KG1 (cell line): ENCODE data around the gene NEDD9.

Source experiments
- DNase-seq: peaks from one replicate; lab custom pipeline; 2025; lab: John Stamatoyannopoulos, UW

NEDD9 gene

DNA sequence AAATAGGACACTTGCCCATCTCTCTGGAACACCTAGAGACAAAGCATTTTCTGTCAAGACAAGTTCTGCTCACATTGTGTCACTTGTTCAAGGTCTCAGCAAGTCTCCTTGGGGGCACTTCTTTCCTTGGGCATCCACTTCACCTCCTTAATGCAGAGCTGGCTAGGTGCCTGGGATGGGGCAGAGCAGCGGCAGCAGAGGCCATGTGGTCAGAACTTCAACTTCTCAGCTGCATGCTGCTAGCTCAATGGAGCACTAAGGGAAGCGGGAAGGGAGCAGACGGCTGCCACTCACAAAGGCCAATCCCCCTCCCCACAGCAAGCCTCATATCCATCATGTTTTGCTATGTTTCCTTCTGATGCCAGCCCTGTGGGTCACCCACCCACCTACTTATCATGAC is 31.5 kb downstream of the NEDD9 start:
- DNase-seq = no peak

DNA sequence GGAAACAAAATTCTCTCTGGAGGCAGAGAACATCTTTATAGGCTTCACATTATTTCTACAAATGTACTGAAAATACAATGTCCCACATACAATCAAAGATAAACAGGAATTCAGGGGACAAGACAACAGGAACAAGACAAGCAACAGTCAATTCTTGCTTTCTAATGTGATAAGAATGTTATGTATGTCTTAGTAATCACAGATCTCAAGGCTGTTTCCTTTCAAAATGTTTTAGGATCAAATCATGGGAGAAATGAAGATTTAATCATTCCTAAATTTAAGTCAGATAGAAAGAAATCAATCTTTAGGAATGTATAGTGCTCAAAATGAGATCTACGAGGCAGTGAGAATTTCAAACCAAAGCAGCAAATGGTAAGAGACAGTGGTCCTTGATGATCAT is 32.1 kb downstream of the NEDD9 start:
- no peak for DNase-seq

- no peak for DNase-seq
Measured at GRCh38 chr6:11198663-11199603, 33.5 kb downstream of the NEDD9 start.

GRCh38 chr6:11197850-11198249 is 34.6 kb downstream of the NEDD9 start:
- DNase-seq = no peak

DNA sequence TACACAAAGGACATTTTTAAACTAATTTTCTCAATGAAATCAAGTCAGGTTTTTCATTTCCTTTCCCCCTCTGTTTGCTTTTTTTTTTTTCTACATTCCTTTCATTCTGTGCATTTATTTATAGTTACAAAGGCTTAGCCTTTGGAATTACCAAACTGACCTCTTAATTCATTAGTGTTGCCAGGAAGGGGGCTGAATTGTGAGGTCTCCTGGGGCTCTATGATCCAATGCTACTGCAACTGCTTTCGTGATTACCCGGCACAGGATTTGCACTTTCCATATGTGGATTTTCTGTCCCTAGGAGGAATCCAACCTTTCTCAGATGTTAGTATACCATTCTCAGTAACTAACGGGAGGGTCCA is 35.3 kb downstream of the NEDD9 start:
- DNase-seq = no peak

GRCh38 chr6:11196511-11197174 is 35.8 kb downstream of the NEDD9 start:
- no peak for DNase-seq

DNA sequence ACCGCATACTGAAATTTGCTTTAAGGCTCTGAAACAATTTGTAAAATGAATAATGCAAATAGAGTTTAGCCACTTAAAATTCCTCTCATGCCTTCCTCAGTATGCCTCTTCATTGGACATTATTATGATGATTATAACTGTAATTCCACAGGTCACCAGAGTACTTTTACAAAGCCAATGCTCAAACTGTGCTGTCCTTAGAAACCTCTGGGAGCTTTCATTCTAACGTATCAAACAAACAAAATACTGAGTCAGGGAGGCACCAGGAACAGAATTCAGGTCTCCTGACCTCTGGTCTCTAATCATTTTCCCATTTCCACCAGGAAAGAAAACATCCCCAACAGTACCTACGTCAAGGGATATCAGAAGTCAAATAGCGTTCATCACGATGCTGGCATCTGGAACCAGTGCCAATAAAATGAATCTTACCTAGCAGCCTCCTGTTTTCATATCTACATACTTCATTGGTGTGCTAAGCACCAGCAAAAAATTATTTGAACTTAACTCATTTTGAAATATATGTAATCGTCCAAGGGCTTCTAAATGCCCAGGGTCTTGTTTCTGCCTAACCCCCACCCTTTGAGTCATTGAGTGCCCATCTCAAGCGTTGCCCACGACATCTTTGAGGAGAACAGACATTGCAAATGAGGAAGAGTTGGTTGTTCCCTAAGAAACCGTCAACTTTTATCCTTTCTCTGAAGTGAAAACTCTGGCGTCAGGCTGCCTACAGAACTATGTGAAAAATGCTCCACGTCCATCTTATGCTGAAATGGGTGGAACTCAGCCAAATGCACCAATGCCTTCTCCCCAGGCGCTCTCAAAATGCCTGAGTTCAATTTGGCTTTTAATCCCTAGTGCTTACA is 37.9 kb downstream of the NEDD9 start:
- DNase-seq = no peak

- no peak for DNase-seq
Measured at GRCh38 chr6:11193434-11193833, 39.0 kb downstream of the NEDD9 start.

DNA sequence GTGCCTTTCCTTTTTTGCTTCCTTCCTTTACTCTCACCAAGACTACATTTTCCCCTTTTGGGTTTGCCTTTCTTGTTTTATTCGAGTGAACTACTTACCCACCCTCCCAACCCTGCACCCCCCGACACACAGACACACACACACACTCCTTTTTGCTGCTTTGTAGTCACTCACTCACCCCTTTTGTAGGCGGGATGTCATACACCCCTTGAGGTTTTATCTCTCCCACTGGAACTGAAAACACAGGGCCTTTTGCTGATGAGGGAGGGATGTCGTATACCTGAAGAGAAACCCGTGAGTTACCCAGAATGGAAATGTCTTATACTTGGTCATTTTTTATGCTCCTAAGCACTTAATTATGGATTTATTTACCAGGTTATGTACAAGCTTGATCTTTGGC is 40.3 kb downstream of the NEDD9 start:
- no peak for DNase-seq

DNA sequence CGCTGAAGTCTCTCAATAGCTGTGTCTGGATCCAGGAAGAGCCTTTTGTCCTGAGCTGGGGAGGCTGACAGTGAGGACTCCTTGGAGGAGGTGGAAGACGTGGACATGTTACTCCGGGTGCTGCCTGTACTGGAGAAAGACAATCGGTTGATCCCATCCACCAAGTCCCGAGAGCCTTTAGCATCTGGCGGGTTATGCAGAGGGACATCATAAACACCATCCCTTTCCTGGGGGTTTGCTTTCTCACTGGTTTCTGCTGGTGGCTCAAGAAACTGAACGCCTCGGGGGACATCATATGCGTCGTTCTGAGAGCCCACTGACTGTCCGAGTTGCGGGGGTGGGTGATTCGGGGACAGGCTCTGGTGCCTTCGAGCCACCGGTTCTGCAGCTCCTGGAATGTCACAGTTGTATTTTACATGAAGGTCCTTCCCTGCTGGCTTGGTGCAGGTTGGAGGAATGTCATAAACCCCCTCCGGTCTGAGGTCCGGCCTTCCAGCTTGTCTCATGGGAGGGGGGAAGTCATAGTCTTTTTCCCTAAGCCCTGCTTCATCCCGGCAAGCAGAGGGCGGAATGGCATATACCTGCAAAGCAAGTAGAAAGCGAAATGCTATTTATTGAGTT is 41.7 kb downstream of the NEDD9 start:
- no peak for DNase-seq

DNA sequence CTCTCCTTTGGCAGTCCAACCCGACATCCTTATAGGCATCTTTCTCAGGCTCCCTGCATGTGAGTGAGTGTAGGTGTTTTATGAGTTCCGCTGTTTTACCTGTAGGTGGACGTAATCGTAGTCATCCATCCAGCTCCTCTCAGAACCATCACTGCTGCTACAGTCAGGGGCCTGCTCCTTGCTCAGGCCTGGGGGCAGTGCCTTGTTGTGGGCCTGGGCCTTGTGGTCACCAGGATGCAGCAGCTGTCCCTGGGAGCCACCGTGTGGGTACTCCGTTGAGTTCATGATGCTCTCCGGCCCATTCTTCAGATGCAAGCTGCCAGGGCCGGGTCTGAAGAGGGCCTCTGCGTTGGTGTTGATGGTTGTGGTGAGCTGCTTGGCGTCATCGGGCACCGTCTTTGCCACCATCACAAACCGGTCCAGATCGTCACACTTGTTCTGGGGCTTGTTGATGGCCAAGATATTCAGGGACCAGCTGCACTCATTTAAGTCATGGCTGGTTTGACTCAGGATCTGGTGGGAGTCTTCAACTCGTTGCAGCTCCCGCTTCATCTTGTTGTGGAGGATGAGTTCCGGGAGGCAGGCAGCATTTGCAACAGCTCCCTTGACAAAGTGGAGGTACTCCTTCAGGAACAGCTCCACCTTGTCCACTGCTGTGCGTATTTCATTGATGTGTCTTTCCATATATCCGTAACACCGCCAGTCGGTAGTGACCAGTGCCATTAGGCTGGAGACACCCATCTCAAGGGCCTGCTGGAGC is 42.4 kb downstream of the NEDD9 start:
- no peak for DNase-seq

DNA sequence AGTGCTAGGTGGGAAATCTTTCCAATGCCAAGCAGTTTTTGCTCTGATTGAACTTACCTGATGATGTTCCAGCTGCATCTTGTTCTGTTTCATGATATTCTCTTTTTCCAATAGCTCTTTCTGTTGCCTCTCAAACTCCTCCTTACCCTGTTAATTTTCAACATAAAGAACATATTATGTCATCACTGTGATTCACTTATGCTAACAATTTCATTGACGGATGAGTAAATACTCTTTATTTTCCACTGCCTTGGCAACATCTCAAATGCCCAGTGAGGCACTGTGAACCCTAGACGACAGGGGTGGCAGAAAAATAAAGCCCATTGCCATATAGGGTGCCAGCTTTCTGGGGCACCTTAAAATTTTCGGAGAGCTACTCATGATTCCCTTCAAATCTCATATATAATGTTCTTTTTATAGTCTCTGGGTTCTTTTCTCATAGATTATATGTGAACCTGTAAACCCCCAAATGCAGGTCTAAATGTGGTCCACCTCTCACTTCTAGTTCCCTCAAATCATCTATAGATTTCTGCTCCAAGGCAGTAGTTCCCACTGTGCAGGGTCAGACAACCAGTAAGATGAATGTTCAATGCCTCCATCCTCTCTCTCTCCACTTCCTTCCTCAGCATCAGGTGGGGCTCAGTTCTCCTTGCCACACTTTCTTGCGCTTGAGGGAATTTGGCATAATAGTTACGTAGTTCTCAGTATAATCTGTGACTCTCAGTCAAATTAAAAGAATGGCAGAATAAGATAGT is 44.1 kb downstream of the NEDD9 start:
- DNase-seq = no peak

- DNase-seq = no peak
Measured at GRCh38 chr6:11187301-11187700, 45.2 kb downstream of the NEDD9 start.

- no peak for DNase-seq
Measured at GRCh38 chr6:11185204-11185842, 47.1 kb downstream of the NEDD9 start.

GRCh38 chr6:11183761-11184362 is 48.6 kb downstream of the NEDD9 start:
- no peak for DNase-seq

GRCh38 chr6:11181478-11182136 is 50.9 kb downstream of the NEDD9 start:
- no peak for DNase-seq

- no peak for DNase-seq
Measured at GRCh38 chr6:11179419-11180202, 52.9 kb downstream of the NEDD9 start.

GRCh38 chr6:11179088-11179418 is 53.4 kb downstream of the NEDD9 start:
- DNase-seq = no peak
